Panc1 (cell line): ENCODE data around the gene TPBGL. TPM values are rescaled to one million over a fixed set of nuclear protein-coding genes. Genes with fewer than 3 reads are reported as not detected.

Experiments
- ATAC-seq: fragments of 200-7000 bp; cut with Tn5 transposase; 2 replicates; pipeline ENCODE4 v1.9.1; 2020; ENCODE audit warnings: mild to moderate bottlenecking, moderate library complexity
- BruUV-seq: library from RNA; stranded (reverse); fragments of 400-500 nt; replicated peaks from 2 replicates; lab custom pipeline; 2021; lab: Mats Ljungman, UMichigan
- CTCF ChIA-PET: fragments of 300-600 bp; sonication (Branson Sonifier 250); formaldehyde crosslinking; loops from one replicate; lab custom pipeline; 2022; ENCODE audit warnings: antibody characterized with exemption; lab: Charles Lee
- POLR2A ChIA-PET: fragments of 300-600 bp; sonication (Branson Sonifier 250); formaldehyde crosslinking; loops from one replicate; lab custom pipeline; 2022; ENCODE audit warnings: antibody characterized with exemption; lab: Charles Lee
- DNase-seq: peaks from one replicate; pipeline ENCODE4 v3.0.0-alpha.2; 2010; ENCODE audit warnings: low read depth, low spot score
- H3K27ac ChIP-seq: 2 replicates; pipeline ENCODE4 v1.5.1; 2011; ENCODE audit warnings: mild to moderate bottlenecking, low read length, inconsistent platforms
- H3K27me3 ChIP-seq: fragments of 200-500 bp; sonication (Bioruptor generic); 2 replicates; pipeline ENCODE4 v1.6.0; 2014; ENCODE audit warnings: low read length, inconsistent platforms; ENCODE audit not compliant: control insufficient read depth, insufficient read depth
- H3K36me3 ChIP-seq: fragments of 200-500 bp; sonication (Bioruptor generic); 2 replicates; pipeline ENCODE4 v1.5.1; 2014; ENCODE audit warnings: inconsistent platforms, mild to moderate bottlenecking, low read length, moderate library complexity; ENCODE audit not compliant: control insufficient read depth, insufficient read depth
- H3K4me1 ChIP-seq: 2 replicates; pipeline ENCODE4 v1.5.1; 2011; ENCODE audit warnings: inconsistent platforms, mild to moderate bottlenecking, low read length, moderate library complexity; ENCODE audit not compliant: control insufficient read depth, insufficient read depth
- H3K4me3 ChIP-seq, 2 experiments: 2 replicates each; pipeline ENCODE4 v1.5.1; 2011 to 2012; ENCODE audit warnings: low read depth in 2 of 2, low read length in 2 of 2, mild to moderate bottlenecking in 2 of 2, inconsistent platforms in 1 of 2, moderate library complexity in 1 of 2
- H3K9me3 ChIP-seq: fragments of 200-500 bp; sonication (Bioruptor generic); 2 replicates; pipeline ENCODE4 v1.5.1; 2014; ENCODE audit warnings: low read depth, mild to moderate bottlenecking, inconsistent platforms, low read length, moderate library complexity; ENCODE audit not compliant: control insufficient read depth, insufficient read depth
- POLR2AphosphoS5 ChIP-seq: IDR thresholded peaks from 2 replicates; pipeline ENCODE4 v1.6.1; 2012; ENCODE audit warnings: mild to moderate bottlenecking, low read depth, low read length, moderate library complexity
- SIN3A ChIP-seq: IDR thresholded peaks from 2 replicates; pipeline ENCODE4 v1.6.1; 2012; ENCODE audit warnings: low read depth, mild to moderate bottlenecking, low read length, moderate library complexity, borderline replicate concordance; ENCODE audit not compliant: insufficient read depth
- TCF7L2 ChIP-seq: IDR thresholded peaks from 2 replicates; pipeline ENCODE4 v1.6.1; 2011; ENCODE audit warnings: mild to moderate bottlenecking, low read depth, low read length, inconsistent platforms
- in situ Hi-C: cut with HindIII; loops from 2 replicates; pipeline ENCODE4 v1.10.0; 2016; ENCODE audit warnings: low sequenced_read_pairs, low pct_unique_long_range_greater_than_20kb
- intact Hi-C: fragments of 100-400 bp; cut with micrococcal nuclease; formaldehyde crosslinking; loops from one replicate; pipeline ENCODE4 v1.10.0; 2022; ENCODE audit not compliant: unreplicated experiment
- total RNA-seq: library from RNA; stranded (reverse); gene quantifications from one replicate; pipeline ENCODE4 v1.2.1, GENCODE V29; 2021; ENCODE audit not compliant: unreplicated experiment
- TF ChIP-seq, protein P1 (sequence below), 2 experiments: IDR thresholded peaks; 2 replicates each; pipeline ENCODE4 v1.6.1; 2011 to 2012; ENCODE audit warnings: low read depth in 2 of 2, control low read depth in 1 of 2, low read length in 1 of 2, mild to moderate bottlenecking in 1 of 2, moderate library complexity in 1 of 2; ENCODE audit not compliant: insufficient read depth in 1 of 2
- TF ChIP-seq, protein P2 (sequence below): fragments of 450-650 bp; IDR thresholded peaks from 2 replicates; pipeline ENCODE4 v1.5.1; 2017; ENCODE audit warnings: mild to moderate bottlenecking

TPBGL gene
- total RNA-seq, 1 experiment from 2014 or later = 0.54 TPM

- Histone ChIP-seq H3K36me3 (peaks cover 11% of the 10 kb centered on the region; the same call in 1 of the 2 replicates), H3K4me1 (peaks cover 14% of the 10 kb centered on the region; the same call in 1 of the 2 replicates), H3K4me3 (no peak overlapping the region), H3K27me3 (no peaks in the 10 kb centered on the region), H3K9me3 (no peaks in the 10 kb centered on the region), H3K27ac (no peak overlapping the region)
- intact Hi-C loops = no loop called here
- TF ChIP-seq POLR2AphosphoS5 (no peak), TCF7L2 (no peak), SIN3A (no peak)
- TF ChIP-seq, protein P1, sequence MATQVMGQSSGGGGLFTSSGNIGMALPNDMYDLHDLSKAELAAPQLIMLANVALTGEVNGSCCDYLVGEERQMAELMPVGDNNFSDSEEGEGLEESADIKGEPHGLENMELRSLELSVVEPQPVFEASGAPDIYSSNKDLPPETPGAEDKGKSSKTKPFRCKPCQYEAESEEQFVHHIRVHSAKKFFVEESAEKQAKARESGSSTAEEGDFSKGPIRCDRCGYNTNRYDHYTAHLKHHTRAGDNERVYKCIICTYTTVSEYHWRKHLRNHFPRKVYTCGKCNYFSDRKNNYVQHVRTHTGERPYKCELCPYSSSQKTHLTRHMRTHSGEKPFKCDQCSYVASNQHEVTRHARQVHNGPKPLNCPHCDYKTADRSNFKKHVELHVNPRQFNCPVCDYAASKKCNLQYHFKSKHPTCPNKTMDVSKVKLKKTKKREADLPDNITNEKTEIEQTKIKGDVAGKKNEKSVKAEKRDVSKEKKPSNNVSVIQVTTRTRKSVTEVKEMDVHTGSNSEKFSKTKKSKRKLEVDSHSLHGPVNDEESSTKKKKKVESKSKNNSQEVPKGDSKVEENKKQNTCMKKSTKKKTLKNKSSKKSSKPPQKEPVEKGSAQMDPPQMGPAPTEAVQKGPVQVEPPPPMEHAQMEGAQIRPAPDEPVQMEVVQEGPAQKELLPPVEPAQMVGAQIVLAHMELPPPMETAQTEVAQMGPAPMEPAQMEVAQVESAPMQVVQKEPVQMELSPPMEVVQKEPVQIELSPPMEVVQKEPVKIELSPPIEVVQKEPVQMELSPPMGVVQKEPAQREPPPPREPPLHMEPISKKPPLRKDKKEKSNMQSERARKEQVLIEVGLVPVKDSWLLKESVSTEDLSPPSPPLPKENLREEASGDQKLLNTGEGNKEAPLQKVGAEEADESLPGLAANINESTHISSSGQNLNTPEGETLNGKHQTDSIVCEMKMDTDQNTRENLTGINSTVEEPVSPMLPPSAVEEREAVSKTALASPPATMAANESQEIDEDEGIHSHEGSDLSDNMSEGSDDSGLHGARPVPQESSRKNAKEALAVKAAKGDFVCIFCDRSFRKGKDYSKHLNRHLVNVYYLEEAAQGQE (IDR thresholded peaks at IDR 0.05; ENCODE audit: insufficient read depth in 1 of 2, low read depth in 2 of 2, low read length in 1 of 2) = no peak
- TF ChIP-seq, protein P2, sequence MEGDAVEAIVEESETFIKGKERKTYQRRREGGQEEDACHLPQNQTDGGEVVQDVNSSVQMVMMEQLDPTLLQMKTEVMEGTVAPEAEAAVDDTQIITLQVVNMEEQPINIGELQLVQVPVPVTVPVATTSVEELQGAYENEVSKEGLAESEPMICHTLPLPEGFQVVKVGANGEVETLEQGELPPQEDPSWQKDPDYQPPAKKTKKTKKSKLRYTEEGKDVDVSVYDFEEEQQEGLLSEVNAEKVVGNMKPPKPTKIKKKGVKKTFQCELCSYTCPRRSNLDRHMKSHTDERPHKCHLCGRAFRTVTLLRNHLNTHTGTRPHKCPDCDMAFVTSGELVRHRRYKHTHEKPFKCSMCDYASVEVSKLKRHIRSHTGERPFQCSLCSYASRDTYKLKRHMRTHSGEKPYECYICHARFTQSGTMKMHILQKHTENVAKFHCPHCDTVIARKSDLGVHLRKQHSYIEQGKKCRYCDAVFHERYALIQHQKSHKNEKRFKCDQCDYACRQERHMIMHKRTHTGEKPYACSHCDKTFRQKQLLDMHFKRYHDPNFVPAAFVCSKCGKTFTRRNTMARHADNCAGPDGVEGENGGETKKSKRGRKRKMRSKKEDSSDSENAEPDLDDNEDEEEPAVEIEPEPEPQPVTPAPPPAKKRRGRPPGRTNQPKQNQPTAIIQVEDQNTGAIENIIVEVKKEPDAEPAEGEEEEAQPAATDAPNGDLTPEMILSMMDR = no peak
- DNase-seq (no peak), ATAC-seq (no peak)
- in situ Hi-C loops = no loop called here
- CTCF ChIA-PET = no interaction called here
- POLR2A ChIA-PET = no interaction called here
- no TSS peak for BruUV-seq
These were observed 37.6 kb downstream of the TPBGL start for GRCh38 chr11:75277991-75278790.

DNA sequence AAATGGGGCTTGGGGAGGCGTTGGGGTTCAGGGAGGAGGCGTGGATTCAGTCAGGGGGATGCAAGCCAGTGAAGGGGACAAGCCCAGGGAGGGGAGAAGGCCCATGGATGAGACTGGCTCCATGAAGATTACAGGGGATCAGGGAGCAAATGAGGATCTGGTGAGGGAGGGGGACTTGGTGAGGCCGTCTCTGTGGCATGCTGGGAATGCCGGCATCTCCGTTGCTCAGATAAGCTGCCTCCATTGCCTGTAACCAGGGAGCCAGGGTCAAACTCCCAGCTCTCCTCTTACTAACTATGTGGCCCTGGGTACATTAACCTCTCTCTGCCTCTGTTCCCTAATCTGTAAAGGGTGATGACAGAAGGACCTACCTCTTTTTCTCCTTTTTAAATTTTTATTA, 38.7 kb downstream of the TPBGL start:
- Histone ChIP-seq H3K4me3 (no peak overlapping the region), H3K4me1 (peaks cover 14% of the 10 kb centered on the region; the same call in 1 of the 2 replicates), H3K9me3 (no peaks in the 10 kb centered on the region), H3K36me3 (peaks cover 6% of the 10 kb centered on the region; the same call in 1 of the 2 replicates), H3K27ac (peak overlapping the region; percentile 14; the same call in 1 of the 2 replicates), H3K27me3 (no peaks in the 10 kb centered on the region)
- CTCF ChIA-PET = interaction anchor here (0.9 to 1.4 kb wide), 2 partner anchors 102 to 105 kb away, joined by 4 to 7 read pairs; no protein-coding TSS in a partner anchor
- TF ChIP-seq SIN3A (no peak), TCF7L2 (no peak), POLR2AphosphoS5 (no peak)
- TF ChIP-seq, protein P1 (IDR thresholded peaks at IDR 0.05; ENCODE audit: insufficient read depth in 1 of 2, low read depth in 2 of 2, low read length in 1 of 2) = no peak
- TF ChIP-seq, protein P2 = no peak
- intact Hi-C loops (no loop called here), in situ Hi-C loops (no loop called here)
- DNase-seq (no peak), ATAC-seq (no peak)
- POLR2A ChIA-PET = no interaction called here
- TSS peak; percentile 48 for BruUV-seq
